A549 (cell line): Measurements from ENCODE around the gene APRT.

Source experiments
- CTCF ChIP-seq: fragments of >200 bp; sonication (Bioruptor Twin); formaldehyde crosslinking; IDR thresholded peaks from 3 replicates; pipeline ENCODE4 v1.5.1; 2016
- HDAC2 ChIP-seq: fragments of 200-600 bp; sonication (generic); IDR thresholded peaks from 2 replicates; pipeline ENCODE4 v1.6.1; 2016
- MAZ ChIP-seq: fragments of 150-350 bp; IDR thresholded peaks from 2 replicates; pipeline ENCODE4 v1.6.1; 2014; ENCODE audit warnings: antibody characterized with exemption, low read depth, low read length, borderline replicate concordance
- REST ChIP-seq: fragments of 200-600 bp; sonication (generic); IDR thresholded peaks from 2 replicates; pipeline ENCODE4 v1.6.1; 2016; ENCODE audit warnings: antibody characterized with exemption, mild to moderate bottlenecking, moderate library complexity

DNA sequence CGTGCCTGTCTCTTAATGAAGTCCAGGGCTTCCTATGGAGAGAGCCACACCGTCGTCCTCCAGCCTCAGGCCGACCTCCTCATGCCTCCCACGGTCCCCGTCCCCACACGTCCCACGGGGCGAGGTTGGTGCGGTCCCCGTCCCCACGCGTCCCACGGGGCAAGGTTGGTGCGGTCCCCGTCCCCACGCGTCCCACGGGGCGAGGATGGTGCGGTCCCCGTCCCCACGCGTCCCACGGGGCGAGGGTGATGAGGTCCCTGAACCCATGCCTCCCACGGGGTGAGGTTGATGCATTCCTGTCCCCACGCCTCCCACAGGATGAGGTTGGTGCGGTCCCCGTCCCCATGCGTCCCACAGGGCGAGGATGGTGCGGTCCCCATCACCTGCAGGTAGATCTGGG, 24.1 kb upstream of the APRT start:
- TF ChIP-seq REST = no peak
- TF ChIP-seq CTCF = no peak
- no peak for TF ChIP-seq HDAC2
- no peak for TF ChIP-seq MAZ
